T-cell (primary cell): ENCODE measurements around the gene PLIN5. TPM values are rescaled to one million over a fixed set of nuclear protein-coding genes. Genes with fewer than 3 reads are reported as not detected.
A peak's percentile ranks its signal among the peaks of the same experiment; 100 is the strongest.
"Not testable (repeated sequence)": the region's sequence is repeated elsewhere in the genome, so short reads cannot be mapped to it uniquely, and the experiment has no call there.

Experiments used
- ATAC-seq, 4 experiments: fragments of 200-7000 bp in 3 of 4; fragments of 150-1000 bp in 1 of 4; cut with Tn5 transposase; replicated peaks in 1 of 4; 1 replicate in 3 of 4; 2 replicates in 1 of 4; pipeline ENCODE4 v1.10.0; 2021; ENCODE audit warnings: moderate library complexity in 3 of 4, mild to moderate bottlenecking in 2 of 4, moderate number of reproducible peaks in 1 of 4
- CTCF ChIA-PET, 2 donors: fragments of 300-600 bp; sonication (Branson Sonifier 250); formaldehyde crosslinking; loops; one replicate each; lab custom pipeline; 2022; ENCODE audit warnings: antibody characterized with exemption in 2 of 2; lab: Charles Lee
- POLR2A ChIA-PET, 2 donors: fragments of 300-600 bp; sonication (Branson Sonifier 250); formaldehyde crosslinking; loops; one replicate each; lab custom pipeline; 2022; ENCODE audit warnings: antibody characterized with exemption in 2 of 2; lab: Charles Lee
- DNase-seq, 35 experiments: peaks; one replicate each; pipeline versions ENCODE4 v3.0.0 to v3.0.0-alpha.2; 2013 to 2023
- H3K27ac ChIP-seq: one replicate; pipeline ENCODE4 v1.5.1; 2013; ENCODE audit warnings: low read length
- H3K27me3 ChIP-seq, 2 experiments: replicated peaks in 1 of 2; 1 replicate in 1 of 2; 2 replicates in 1 of 2; pipeline versions ENCODE4 v1.6.1 to v1.7.0; 2013; ENCODE audit warnings: low read length in 1 of 2, mixed read lengths in 1 of 2; ENCODE audit not compliant: control insufficient read depth in 2 of 2, insufficient read depth in 2 of 2; ENCODE audit errors: extremely low read depth in 1 of 2
- H3K36me3 ChIP-seq, 2 donors: 1 replicate in 1 of 2; 2 replicates in 1 of 2; pipeline versions ENCODE4 v1.6.1 to v1.7.0; 2013; ENCODE audit warnings: low read length in 1 of 2; ENCODE audit not compliant: control insufficient read depth in 2 of 2, insufficient read depth in 1 of 2; ENCODE audit errors: extremely low read depth in 1 of 2
- H3K4me1 ChIP-seq, 2 experiments: 1 replicate in 1 of 2; 2 replicates in 1 of 2; pipeline versions ENCODE4 v1.6.1 to v1.7.0; 2013; ENCODE audit warnings: low read length in 2 of 2, mixed read lengths in 1 of 2; ENCODE audit not compliant: insufficient read depth in 2 of 2, control insufficient read depth in 1 of 2; ENCODE audit errors: extremely low read depth in 1 of 2
- H3K4me3 ChIP-seq, 2 donors: 1 replicate in 1 of 2; 2 replicates in 1 of 2; pipeline versions ENCODE4 v1.5.1 to v1.7.0; 2013; ENCODE audit warnings: mild to moderate bottlenecking in 2 of 2, low read length in 1 of 2, moderate library complexity in 1 of 2; ENCODE audit not compliant: control insufficient read depth in 1 of 2; ENCODE audit errors: extremely low read depth in 1 of 2
- H3K9me3 ChIP-seq: 2 replicates; pipeline ENCODE4 v1.7.0; 2013
- H3K27ac Mint-ChIP-seq, 2 donors: one replicate each; pipeline ENCODE4 v1.8.0; 2020 to 2021; ENCODE audit warnings: mild to moderate bottlenecking in 2 of 2, mixed read lengths in 2 of 2
- H3K27me3 Mint-ChIP-seq, 2 donors: one replicate each; pipeline ENCODE4 v1.8.0; 2021 to 2022; ENCODE audit warnings: mixed read lengths in 2 of 2
- H3K36me3 Mint-ChIP-seq: one replicate; pipeline ENCODE4 v1.8.0; 2021; ENCODE audit warnings: mixed read lengths
- H3K4me1 Mint-ChIP-seq, 3 donors: one replicate each; pipeline ENCODE4 v1.8.0; 2020 to 2022; ENCODE audit warnings: mixed read lengths in 3 of 3, mild to moderate bottlenecking in 1 of 3
- H3K4me3 Mint-ChIP-seq, 3 donors: one replicate each; pipeline ENCODE4 v1.8.0; 2020 to 2022; ENCODE audit warnings: mild to moderate bottlenecking in 3 of 3, mixed read lengths in 3 of 3, moderate library complexity in 3 of 3
- H3K9me3 Mint-ChIP-seq, 3 donors: one replicate each; pipeline ENCODE4 v1.8.0; 2020 to 2022; ENCODE audit warnings: mixed read lengths in 3 of 3
- WGBS: methylation state at CpG from one replicate; pipeline ENCODE4 v1.1.5; 2013; ENCODE audit warnings: missing lambda C conversion rate; ENCODE audit not compliant: insufficient coverage; 5-methylcytosine and 5-hydroxymethylcytosine counted together
- total RNA-seq, 35 experiments: library from RNA in 6 of 35; stranded (reverse) in 6 of 35; fragments of 120-200 nt in 1 of 35; gene quantifications; one replicate each; pipeline versions ENCODE4 v1.2.1 to v1.2.4 and lab custom pipeline; 2013 to 2026

Gene PLIN5
- total RNA-seq, 5 donors from 2014 or later (not counting 1 experiment from before 2014, with no cell fraction given): 0.14 to 2.3 (median 0.99) TPM

DNA sequence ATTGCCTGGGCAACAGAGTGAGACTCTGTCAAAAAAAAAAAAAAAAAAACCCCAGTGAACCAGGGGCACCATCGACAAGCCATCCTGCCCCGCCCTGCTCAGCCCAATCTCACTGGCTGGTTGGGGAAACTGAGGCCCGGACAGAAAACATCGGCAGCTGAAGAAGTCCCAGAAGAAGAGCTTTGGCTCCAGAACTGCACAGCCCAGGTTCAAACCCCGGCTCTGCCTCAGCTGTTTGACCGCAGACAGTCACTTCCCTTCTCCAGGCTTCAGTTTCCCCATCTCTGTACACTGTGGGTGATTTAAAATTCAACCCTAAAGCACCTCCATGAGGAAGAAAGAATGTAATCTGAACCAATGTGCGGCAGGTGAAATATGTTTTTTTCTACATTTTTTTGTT, 33.9 kb upstream of the PLIN5 start:
- Histone ChIP-seq H3K27me3 (peaks cover 0 to 41% of the 10 kb centered on the region in 2 experiments), H3K4me1 (no peaks in the 10 kb centered on the region), H3K27ac (no peak overlapping the region), H3K36me3 (no peaks in the 10 kb centered on the region), H3K4me3 (no peak overlapping the region), H3K9me3 (no peaks in the 10 kb centered on the region)
- peaks cover 5 to 9% of the 10 kb centered on the region in 2 donors for H3K27me3 Mint-ChIP-seq
- H3K36me3 Mint-ChIP-seq: no peaks in the 10 kb centered on the region
- H3K9me3 Mint-ChIP-seq: no peaks in the 10 kb centered on the region
- POLR2A ChIA-PET: interaction anchor here in 1 of 2 donors (0.5 kb wide), 1 partner anchor 314 kb away, joined by 5 read pairs; no protein-coding TSS in a partner anchor
- DNase-seq: no peak
- no peak for ATAC-seq
- CTCF ChIA-PET: no interaction called here
- 60% methylated on average over 4 of the region's 7 CpGs for WGBS
- H3K4me3 Mint-ChIP-seq: no peak overlapping the region
- no peaks in the 10 kb centered on the region for H3K4me1 Mint-ChIP-seq
- H3K27ac Mint-ChIP-seq: no peak overlapping the region

DNA sequence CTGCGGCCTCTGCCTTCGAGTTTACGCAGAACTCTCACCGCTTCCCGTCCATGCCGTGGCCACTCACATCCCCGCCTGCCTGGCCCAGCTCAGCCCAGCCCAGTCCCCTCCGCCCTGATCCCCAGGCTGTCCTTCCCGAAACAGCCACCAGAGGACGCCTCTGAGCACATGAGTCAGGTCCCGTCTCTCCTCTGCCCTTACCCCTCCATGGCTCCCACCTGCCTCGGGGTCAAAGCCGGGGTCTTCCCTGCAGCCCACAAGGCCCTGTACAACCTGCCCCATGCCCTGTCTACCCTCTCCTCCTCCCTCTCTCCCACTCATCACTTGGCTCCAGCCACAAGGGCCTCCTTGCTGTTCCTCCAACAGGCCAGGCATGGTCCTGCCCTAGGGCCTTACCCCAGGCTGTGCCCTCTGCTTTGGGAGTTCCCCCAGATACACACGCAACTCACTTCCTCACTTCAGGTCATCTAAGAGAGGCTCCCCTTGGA, 32.6 kb upstream of the PLIN5 start:
- H3K36me3 ChIP-seq: no peaks in the 10 kb centered on the region
- peak; percentile 54 to 72 (median 61) for ATAC-seq
- H3K27me3 ChIP-seq: peaks cover 0 to 33% of the 10 kb centered on the region in 2 experiments
- Mint-ChIP-seq H3K36me3 (no peaks in the 10 kb centered on the region), H3K27ac (no peak overlapping the region), H3K27me3 (peaks cover 5 to 9% of the 10 kb centered on the region in 2 donors), H3K9me3 (no peaks in the 10 kb centered on the region), H3K4me1 (no peaks in the 10 kb centered on the region), H3K4me3 (no peak overlapping the region)
- no peaks in the 10 kb centered on the region for H3K4me1 ChIP-seq
- CTCF ChIA-PET: interaction anchor here in 1 of 2 donors (0.6 kb wide), 1 partner anchor 69 kb away, joined by 4 read pairs; no protein-coding TSS in a partner anchor
- no peaks in the 10 kb centered on the region for H3K9me3 ChIP-seq
- DNase-seq: peak in 32 of 35 experiments; percentile 15 to 69 (median 48)
- no peak overlapping the region for H3K4me3 ChIP-seq
- POLR2A ChIA-PET: no interaction called here
- WGBS: 69% methylated on average over 13 of the region's 14 CpGs
- no peak overlapping the region for H3K27ac ChIP-seq

DNA sequence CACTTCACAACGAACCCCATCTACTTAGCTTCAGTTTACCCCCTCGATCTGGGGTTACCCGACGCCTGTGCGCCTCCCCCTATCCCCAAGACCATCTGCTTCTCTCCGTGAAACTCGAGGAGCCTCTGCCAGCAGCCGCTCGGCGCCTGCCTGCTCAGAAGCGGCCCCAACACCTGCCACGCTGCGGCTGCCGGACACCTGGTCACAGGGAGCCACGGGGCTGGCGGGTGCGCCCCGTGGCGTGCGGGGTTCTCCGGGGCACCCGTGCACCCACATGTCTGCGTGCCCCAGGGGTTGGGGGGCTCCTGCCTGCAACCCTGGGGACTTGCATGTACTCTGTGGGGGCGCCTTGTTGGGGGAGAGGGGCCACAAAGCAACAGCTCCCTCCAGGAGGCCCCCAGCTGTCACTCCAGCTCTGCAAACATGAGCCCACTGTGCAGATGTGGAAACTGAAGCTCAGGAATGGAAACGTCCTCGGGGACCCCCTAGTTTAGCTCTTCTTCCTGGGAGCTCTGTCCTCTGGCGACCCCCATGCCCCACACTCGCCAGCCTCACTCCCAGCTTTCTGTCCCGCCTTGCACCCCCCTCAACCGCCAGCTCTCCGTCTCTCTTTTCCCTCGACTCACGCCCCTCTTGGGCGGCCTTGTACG, 31.5 kb upstream of the PLIN5 start:
- POLR2A ChIA-PET: no interaction called here
- H3K4me3 ChIP-seq: no peak overlapping the region
- no peaks in the 10 kb centered on the region for H3K36me3 Mint-ChIP-seq
- no peak overlapping the region for H3K27ac Mint-ChIP-seq
- no peaks in the 10 kb centered on the region for H3K4me1 ChIP-seq
- DNase-seq: no peak
- no peak for ATAC-seq
- no peak overlapping the region for H3K27ac ChIP-seq
- H3K9me3 Mint-ChIP-seq: no peaks in the 10 kb centered on the region
- H3K4me1 Mint-ChIP-seq: no peaks in the 10 kb centered on the region
- CTCF ChIA-PET: no interaction called here
- WGBS: 83% methylated on average over 35 of the region's 35 CpGs
- H3K27me3 ChIP-seq: peaks cover 0 to 32% of the 10 kb centered on the region in 2 experiments
- H3K36me3 ChIP-seq: no peaks in the 10 kb centered on the region
- H3K4me3 Mint-ChIP-seq: no peak overlapping the region
- H3K9me3 ChIP-seq: no peaks in the 10 kb centered on the region
- H3K27me3 Mint-ChIP-seq: peaks cover 5 to 9% of the 10 kb centered on the region in 2 donors

DNA sequence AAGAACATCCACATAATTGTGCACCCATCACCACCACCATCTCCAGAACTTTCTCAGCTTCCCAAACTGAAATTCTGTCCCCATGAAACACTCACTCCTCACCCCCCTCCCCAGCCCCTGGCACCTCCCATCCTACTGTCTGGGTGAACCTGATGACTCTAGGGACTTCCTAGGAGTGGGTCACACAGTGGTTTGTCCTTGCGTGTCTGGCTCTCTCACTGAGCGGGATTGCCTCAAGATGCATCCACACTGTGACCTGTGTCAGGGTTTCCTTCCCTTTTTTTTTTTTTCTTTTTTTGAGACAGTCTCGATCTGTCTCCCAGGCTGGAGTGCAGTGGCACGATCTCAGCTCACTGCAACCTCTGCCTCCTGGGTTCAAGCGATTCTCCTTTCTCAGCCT, 28.5 kb upstream of the PLIN5 start:
- WGBS: 17% methylated on average over 2 of the region's 5 CpGs
- CTCF ChIA-PET, POLR2A ChIA-PET, H3K27ac ChIP-seq, H3K9me3 ChIP-seq, H3K27ac Mint-ChIP-seq, H3K4me1 Mint-ChIP-seq, ATAC-seq, H3K4me1 ChIP-seq, H3K4me3 Mint-ChIP-seq, H3K4me3 ChIP-seq, H3K36me3 Mint-ChIP-seq, DNase-seq, H3K9me3 Mint-ChIP-seq, H3K27me3 Mint-ChIP-seq, H3K36me3 ChIP-seq: not testable (repeated sequence)
- H3K27me3 ChIP-seq: peaks cover 0 to 35% of the 10 kb centered on the region in 2 experiments

DNA sequence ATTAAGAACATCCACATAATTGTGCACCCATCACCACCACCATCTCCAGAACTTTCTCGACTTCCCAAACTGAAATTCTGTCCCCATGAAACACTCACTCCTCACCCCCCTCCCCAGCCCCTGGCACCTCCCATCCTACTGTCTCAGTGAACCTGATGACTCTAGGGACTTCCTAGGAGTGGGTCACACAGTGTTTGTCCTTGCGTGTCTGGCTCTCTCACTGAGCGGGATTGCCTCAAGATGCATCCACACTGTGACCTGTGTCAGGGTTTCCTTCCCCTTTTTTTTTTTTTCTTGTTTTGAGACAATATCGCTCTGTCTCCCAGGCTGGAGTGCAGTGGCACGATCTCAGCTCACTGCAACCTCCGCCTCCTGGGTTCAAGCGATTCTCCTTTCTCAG, 27.1 kb upstream of the PLIN5 start:
- H3K9me3 Mint-ChIP-seq, H3K27ac Mint-ChIP-seq, DNase-seq, H3K27me3 Mint-ChIP-seq, H3K4me1 Mint-ChIP-seq, H3K9me3 ChIP-seq, H3K36me3 ChIP-seq, H3K4me3 ChIP-seq, H3K4me3 Mint-ChIP-seq, POLR2A ChIA-PET, CTCF ChIA-PET, ATAC-seq, H3K36me3 Mint-ChIP-seq, H3K27ac ChIP-seq, H3K4me1 ChIP-seq: not testable (repeated sequence)
- 21% methylated on average over 3 of the region's 7 CpGs for WGBS
- peaks cover 0 to 38% of the 10 kb centered on the region in 2 experiments for H3K27me3 ChIP-seq

DNA sequence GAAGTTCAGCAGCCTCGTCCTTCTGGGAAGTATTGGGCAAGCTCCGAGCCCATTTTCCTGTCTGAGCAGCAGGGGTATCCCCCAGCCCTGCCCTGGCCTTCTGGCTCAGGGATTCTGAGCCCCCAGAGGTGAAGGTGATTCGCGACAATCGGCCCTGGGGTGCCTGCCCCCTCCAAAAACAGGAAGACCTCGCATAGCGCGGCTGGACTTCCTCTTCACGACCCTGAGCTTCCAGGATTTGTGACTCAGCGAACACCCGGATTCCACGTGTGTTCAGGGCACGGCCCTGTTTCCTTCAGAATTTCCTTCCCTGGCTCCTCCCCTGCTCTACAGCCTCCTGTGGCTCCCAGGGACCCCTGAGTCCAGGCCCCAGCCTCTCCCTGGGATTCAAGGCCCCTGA, 24.5 kb upstream of the PLIN5 start, which contains the start of gene SEMA6B:
Gene SEMA6B (minus strand): TSS at position 116 of the 400 bp plus-strand sequence. CDS start 1,227 bp downstream, outside the sequence.
- no peaks in the 10 kb centered on the region for H3K9me3 Mint-ChIP-seq

More for the DNA sequence above, 24.5 kb upstream of the PLIN5 start, which contains the start of gene SEMA6B:
- Histone ChIP-seq H3K9me3 (no peaks in the 10 kb centered on the region), H3K36me3 (no peaks in the 10 kb centered on the region), H3K27me3 (peaks cover 0 to 30% of the 10 kb centered on the region in 2 experiments), H3K4me3 (no peak within 1 kb of the TSS), H3K4me1 (peaks cover 0 to 4% of the 10 kb centered on the region in 2 experiments), H3K27ac (no peak within 1 kb of the TSS)
- Mint-ChIP-seq H3K27me3 (peaks cover 0 to 7% of the 10 kb centered on the region in 2 donors), H3K4me1 (no peaks in the 10 kb centered on the region), H3K27ac (no peak within 1 kb of the TSS), H3K4me3 (no peak within 1 kb of the TSS), H3K36me3 (no peaks in the 10 kb centered on the region)
- DNase-seq (no peak), ATAC-seq (no peak)
- CTCF ChIA-PET: no interaction called here
- WGBS: 38% methylated on average over 13 of the region's 13 CpGs
- POLR2A ChIA-PET: no interaction called here
